GM23338 (cell line): Measurements from ENCODE around the gene ZNF775. TPM values are rescaled to one million over a fixed set of nuclear protein-coding genes. Genes with fewer than 3 reads are reported as not detected.

ENCODE experiments used
- ATAC-seq: fragments of 200-7000 bp; cut with Tn5 transposase; 3 replicates; pipeline ENCODE4 v1.9.1; 2020
- DNase-seq: peaks from one replicate; pipeline ENCODE4 v3.0.0-alpha.2; 2015; ENCODE audit warnings: low spot score
- H2AFZ ChIP-seq: fragments of 200-600 bp; sonication (generic); 2 replicates; pipeline ENCODE4 v1.8.0; 2016; ENCODE audit warnings: antibody characterized with exemption, mild to moderate bottlenecking, moderate library complexity
- H3F3A ChIP-seq: fragments of 200-600 bp; sonication (generic); replicated peaks from 2 replicates; pipeline ENCODE4 v1.8.0; 2017; ENCODE audit warnings: antibody characterized with exemption, mixed run types, low read depth
- H3K27ac ChIP-seq: fragments of 200-600 bp; sonication (generic); 2 replicates; pipeline ENCODE4 v1.6.1; 2016; ENCODE audit warnings: low read depth
- H3K27me3 ChIP-seq: fragments of 200-600 bp; sonication (generic); 2 replicates; pipeline ENCODE4 v1.8.0; 2016; ENCODE audit warnings: mild to moderate bottlenecking, mixed run types, moderate library complexity; ENCODE audit not compliant: insufficient read depth
- H3K36me3 ChIP-seq: fragments of 200-600 bp; sonication (generic); 2 replicates; pipeline ENCODE4 v1.8.0; 2016; ENCODE audit warnings: mild to moderate bottlenecking; ENCODE audit not compliant: insufficient read depth
- H3K4me1 ChIP-seq: fragments of 200-600 bp; sonication (generic); 2 replicates; pipeline ENCODE4 v1.8.0; 2016; ENCODE audit warnings: mild to moderate bottlenecking, moderate library complexity; ENCODE audit not compliant: insufficient read depth
- H3K4me2 ChIP-seq: fragments of 200-600 bp; sonication (generic); 2 replicates; pipeline ENCODE4 v1.7.1; 2017; ENCODE audit warnings: mixed run types
- H3K4me3 ChIP-seq: fragments of 200-600 bp; sonication (generic); 2 replicates; pipeline ENCODE4 v1.6.1; 2016; ENCODE audit warnings: mixed run types
- H3K79me2 ChIP-seq: fragments of 200-600 bp; sonication (generic); replicated peaks from 2 replicates; pipeline ENCODE4 v1.8.0; 2017; ENCODE audit warnings: mild to moderate bottlenecking; ENCODE audit not compliant: insufficient read depth
- H3K9me2 ChIP-seq: fragments of 200-600 bp; sonication (generic); 2 replicates; pipeline ENCODE4 v1.8.0; 2017; ENCODE audit not compliant: insufficient read depth
- H4K20me1 ChIP-seq: fragments of 200-600 bp; sonication (generic); replicated peaks from 2 replicates; pipeline ENCODE4 v1.8.0; 2017; ENCODE audit warnings: mild to moderate bottlenecking; ENCODE audit not compliant: insufficient read depth
- H3K27ac Mint-ChIP-seq: 2 replicates; pipeline ENCODE4 v1.8.0; 2020; ENCODE audit warnings: inconsistent platforms, mild to moderate bottlenecking, moderate library complexity, mixed read lengths
- H3K27me3 Mint-ChIP-seq: 3 replicates; pipeline ENCODE4 v1.8.0; 2022; ENCODE audit warnings: low read depth, mild to moderate bottlenecking, moderate library complexity, mixed read lengths, inconsistent platforms; ENCODE audit not compliant: insufficient read depth, poor library complexity
- H3K36me3 Mint-ChIP-seq: 3 replicates; pipeline ENCODE4 v1.8.0; 2021; ENCODE audit warnings: low read depth, mild to moderate bottlenecking, inconsistent platforms, moderate library complexity, mixed read lengths
- H3K4me1 Mint-ChIP-seq: 3 replicates; pipeline ENCODE4 v1.8.0; 2020; ENCODE audit warnings: mild to moderate bottlenecking, inconsistent platforms, mixed read lengths
- H3K4me3 Mint-ChIP-seq: 3 replicates; pipeline ENCODE4 v1.8.0; 2021; ENCODE audit warnings: moderate library complexity, mild to moderate bottlenecking, inconsistent platforms, mixed read lengths
- H3K9me3 Mint-ChIP-seq: 3 replicates; pipeline ENCODE4 v1.8.0; 2020; ENCODE audit warnings: moderate library complexity, mild to moderate bottlenecking, inconsistent platforms, mixed read lengths
- CREB1 ChIP-seq: fragments of 250-450 bp; sonication (Bioruptor Pico); IDR thresholded peaks from 2 replicates; pipeline ENCODE4 v1.5.0; 2020; ENCODE audit warnings: low read depth, mild to moderate bottlenecking, moderate library complexity
- EZH2 ChIP-seq: fragments of 200-600 bp; sonication (generic); IDR thresholded peaks from one replicate; pipeline ENCODE4 v1.8.0; 2017; ENCODE audit warnings: antibody characterized with exemption, mild to moderate bottlenecking, low read depth; ENCODE audit not compliant: unreplicated experiment
- EZH2phosphoT487 ChIP-seq: fragments of 200-600 bp; sonication (generic); IDR thresholded peaks from one replicate; pipeline ENCODE4 v1.8.1; 2018; ENCODE audit warnings: antibody characterized with exemption; ENCODE audit not compliant: unreplicated experiment
- JUNB ChIP-seq: IDR thresholded peaks from one replicate; pipeline ENCODE4 v1.6.1; 2016; ENCODE audit warnings: antibody characterized with exemption; ENCODE audit not compliant: unreplicated experiment
- NANOG ChIP-seq: IDR thresholded peaks from 2 replicates; pipeline ENCODE4 v1.6.1; 2016; ENCODE audit warnings: antibody characterized with exemption, borderline replicate concordance
- POLR2AphosphoS5 ChIP-seq: IDR thresholded peaks from 2 replicates; pipeline ENCODE4 v1.6.1; 2016; ENCODE audit warnings: antibody characterized with exemption, low read depth
- STAT1 ChIP-seq: IDR thresholded peaks from one replicate; pipeline ENCODE4 v1.6.1; 2016; ENCODE audit warnings: antibody characterized with exemption; ENCODE audit not compliant: unreplicated experiment
- ZNF114 ChIP-seq: fragments of 250-450 bp; sonication (Bioruptor Pico); IDR thresholded peaks from 2 replicates; pipeline ENCODE4 v1.5.0; 2020; ENCODE audit warnings: mild to moderate bottlenecking, moderate library complexity
- ZNF331 ChIP-seq: fragments of 250-450 bp; sonication (Bioruptor Pico); IDR thresholded peaks from 2 replicates; pipeline ENCODE4 v1.5.0; 2020; ENCODE audit warnings: low read depth, mild to moderate bottlenecking, moderate library complexity
- polyA plus RNA-seq: library from polyadenylated mRNA; unstranded; fragments of >200 nt; fragmentation: Nextera tagmentation; extraction: Ambion mirVana; gene quantifications from 2 replicates; pipeline ENCODE4 v1.2.1, GENCODE V29; 2016
- total RNA-seq: library from RNA; depleted of rRNA; stranded (reverse); fragments of >200 nt; shearing (Covaris generic); gene quantifications from 2 replicates; pipeline ENCODE4 v1.2.3, GENCODE V29; 2014
- TF ChIP-seq, protein P1 (sequence below): IDR thresholded peaks from 2 replicates; pipeline ENCODE4 v1.6.1; 2016; ENCODE audit warnings: antibody characterized with exemption
- TF ChIP-seq, protein P2 (sequence below): fragments of 250-450 bp; sonication (Bioruptor Pico); IDR thresholded peaks from 2 replicates; pipeline ENCODE4 v1.5.0; 2020; ENCODE audit warnings: mild to moderate bottlenecking, moderate library complexity
- TF ChIP-seq, protein P3 (sequence below), 2 experiments: fragments of 200-600 bp in 1 of 2; sonication (generic) in 1 of 2; conservative IDR thresholded peaks; 2 replicates each; pipeline versions ENCODE4 v1.5.1 to v1.6.1; 2016 to 2017; ENCODE audit warnings: antibody characterized with exemption in 2 of 2, low read depth in 2 of 2, mild to moderate bottlenecking in 2 of 2, moderate library complexity in 1 of 2
- TF ChIP-seq, protein P4 (sequence below): IDR thresholded peaks from one replicate; pipeline ENCODE4 v1.6.1; 2018; ENCODE audit warnings: antibody characterized with exemption; ENCODE audit not compliant: unreplicated experiment

Gene ZNF775
- total and polyA plus RNA-seq, 2 experiments from 2014 or later, result 4.5 to 38.2 TPM

DNA sequence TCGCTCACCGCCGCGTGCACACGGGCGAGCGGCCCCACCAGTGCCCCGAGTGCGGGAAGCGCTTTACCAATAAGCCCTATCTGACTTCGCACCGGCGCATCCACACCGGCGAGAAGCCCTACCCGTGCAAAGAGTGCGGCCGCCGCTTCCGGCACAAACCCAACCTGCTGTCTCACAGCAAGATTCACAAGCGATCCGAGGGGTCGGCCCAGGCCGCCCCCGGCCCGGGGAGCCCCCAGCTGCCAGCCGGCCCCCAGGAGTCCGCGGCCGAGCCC lies 7.2 kb upstream of the ZNF775 start:
- Mint-ChIP-seq H3K27me3 (peaks cover 33% of the 10 kb centered on the region), H3K36me3 (peaks cover 58% of the 10 kb centered on the region), H3K27ac (no peak overlapping the region), H3K9me3 (no peaks in the 10 kb centered on the region), H3K4me1 (peaks cover 63% of the 10 kb centered on the region), H3K4me3 (no peak overlapping the region)
- Histone ChIP-seq H3K9me2 (no peaks in the 10 kb centered on the region), H3K27me3 (no peaks in the 10 kb centered on the region), H3K27ac (no peak overlapping the region), H2AFZ (no peak overlapping the region), H3K36me3 (0 out of 2 replicates have a peak, but pooled peaks cover 3% of the 10 kb centered on the region), H4K20me1 (peaks cover 5% of the 10 kb centered on the region), H3K4me2 (no peak overlapping the region), H3K4me3 (no peak overlapping the region), H3K79me2 (peaks cover 46% of the 10 kb centered on the region), H3K4me1 (peaks cover 48% of the 10 kb centered on the region), H3F3A (peaks cover 28% of the 10 kb centered on the region)
- ATAC-seq (peak; percentile 0; the same call in 2 of the 3 replicates), DNase-seq (no peak)
- TF ChIP-seq, protein P1, sequence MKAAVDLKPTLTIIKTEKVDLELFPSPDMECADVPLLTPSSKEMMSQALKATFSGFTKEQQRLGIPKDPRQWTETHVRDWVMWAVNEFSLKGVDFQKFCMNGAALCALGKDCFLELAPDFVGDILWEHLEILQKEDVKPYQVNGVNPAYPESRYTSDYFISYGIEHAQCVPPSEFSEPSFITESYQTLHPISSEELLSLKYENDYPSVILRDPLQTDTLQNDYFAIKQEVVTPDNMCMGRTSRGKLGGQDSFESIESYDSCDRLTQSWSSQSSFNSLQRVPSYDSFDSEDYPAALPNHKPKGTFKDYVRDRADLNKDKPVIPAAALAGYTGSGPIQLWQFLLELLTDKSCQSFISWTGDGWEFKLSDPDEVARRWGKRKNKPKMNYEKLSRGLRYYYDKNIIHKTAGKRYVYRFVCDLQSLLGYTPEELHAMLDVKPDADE, result no peak
- no peak for TF ChIP-seq POLR2AphosphoS5
- no peak for TF ChIP-seq NANOG
- TF ChIP-seq ZNF114, result no peak
- TF ChIP-seq EZH2phosphoT487, result no peak
- TF ChIP-seq EZH2, result no peak
- no peak for TF ChIP-seq CREB1 (CRISPR knock-in tag)
- TF ChIP-seq, protein P2, sequence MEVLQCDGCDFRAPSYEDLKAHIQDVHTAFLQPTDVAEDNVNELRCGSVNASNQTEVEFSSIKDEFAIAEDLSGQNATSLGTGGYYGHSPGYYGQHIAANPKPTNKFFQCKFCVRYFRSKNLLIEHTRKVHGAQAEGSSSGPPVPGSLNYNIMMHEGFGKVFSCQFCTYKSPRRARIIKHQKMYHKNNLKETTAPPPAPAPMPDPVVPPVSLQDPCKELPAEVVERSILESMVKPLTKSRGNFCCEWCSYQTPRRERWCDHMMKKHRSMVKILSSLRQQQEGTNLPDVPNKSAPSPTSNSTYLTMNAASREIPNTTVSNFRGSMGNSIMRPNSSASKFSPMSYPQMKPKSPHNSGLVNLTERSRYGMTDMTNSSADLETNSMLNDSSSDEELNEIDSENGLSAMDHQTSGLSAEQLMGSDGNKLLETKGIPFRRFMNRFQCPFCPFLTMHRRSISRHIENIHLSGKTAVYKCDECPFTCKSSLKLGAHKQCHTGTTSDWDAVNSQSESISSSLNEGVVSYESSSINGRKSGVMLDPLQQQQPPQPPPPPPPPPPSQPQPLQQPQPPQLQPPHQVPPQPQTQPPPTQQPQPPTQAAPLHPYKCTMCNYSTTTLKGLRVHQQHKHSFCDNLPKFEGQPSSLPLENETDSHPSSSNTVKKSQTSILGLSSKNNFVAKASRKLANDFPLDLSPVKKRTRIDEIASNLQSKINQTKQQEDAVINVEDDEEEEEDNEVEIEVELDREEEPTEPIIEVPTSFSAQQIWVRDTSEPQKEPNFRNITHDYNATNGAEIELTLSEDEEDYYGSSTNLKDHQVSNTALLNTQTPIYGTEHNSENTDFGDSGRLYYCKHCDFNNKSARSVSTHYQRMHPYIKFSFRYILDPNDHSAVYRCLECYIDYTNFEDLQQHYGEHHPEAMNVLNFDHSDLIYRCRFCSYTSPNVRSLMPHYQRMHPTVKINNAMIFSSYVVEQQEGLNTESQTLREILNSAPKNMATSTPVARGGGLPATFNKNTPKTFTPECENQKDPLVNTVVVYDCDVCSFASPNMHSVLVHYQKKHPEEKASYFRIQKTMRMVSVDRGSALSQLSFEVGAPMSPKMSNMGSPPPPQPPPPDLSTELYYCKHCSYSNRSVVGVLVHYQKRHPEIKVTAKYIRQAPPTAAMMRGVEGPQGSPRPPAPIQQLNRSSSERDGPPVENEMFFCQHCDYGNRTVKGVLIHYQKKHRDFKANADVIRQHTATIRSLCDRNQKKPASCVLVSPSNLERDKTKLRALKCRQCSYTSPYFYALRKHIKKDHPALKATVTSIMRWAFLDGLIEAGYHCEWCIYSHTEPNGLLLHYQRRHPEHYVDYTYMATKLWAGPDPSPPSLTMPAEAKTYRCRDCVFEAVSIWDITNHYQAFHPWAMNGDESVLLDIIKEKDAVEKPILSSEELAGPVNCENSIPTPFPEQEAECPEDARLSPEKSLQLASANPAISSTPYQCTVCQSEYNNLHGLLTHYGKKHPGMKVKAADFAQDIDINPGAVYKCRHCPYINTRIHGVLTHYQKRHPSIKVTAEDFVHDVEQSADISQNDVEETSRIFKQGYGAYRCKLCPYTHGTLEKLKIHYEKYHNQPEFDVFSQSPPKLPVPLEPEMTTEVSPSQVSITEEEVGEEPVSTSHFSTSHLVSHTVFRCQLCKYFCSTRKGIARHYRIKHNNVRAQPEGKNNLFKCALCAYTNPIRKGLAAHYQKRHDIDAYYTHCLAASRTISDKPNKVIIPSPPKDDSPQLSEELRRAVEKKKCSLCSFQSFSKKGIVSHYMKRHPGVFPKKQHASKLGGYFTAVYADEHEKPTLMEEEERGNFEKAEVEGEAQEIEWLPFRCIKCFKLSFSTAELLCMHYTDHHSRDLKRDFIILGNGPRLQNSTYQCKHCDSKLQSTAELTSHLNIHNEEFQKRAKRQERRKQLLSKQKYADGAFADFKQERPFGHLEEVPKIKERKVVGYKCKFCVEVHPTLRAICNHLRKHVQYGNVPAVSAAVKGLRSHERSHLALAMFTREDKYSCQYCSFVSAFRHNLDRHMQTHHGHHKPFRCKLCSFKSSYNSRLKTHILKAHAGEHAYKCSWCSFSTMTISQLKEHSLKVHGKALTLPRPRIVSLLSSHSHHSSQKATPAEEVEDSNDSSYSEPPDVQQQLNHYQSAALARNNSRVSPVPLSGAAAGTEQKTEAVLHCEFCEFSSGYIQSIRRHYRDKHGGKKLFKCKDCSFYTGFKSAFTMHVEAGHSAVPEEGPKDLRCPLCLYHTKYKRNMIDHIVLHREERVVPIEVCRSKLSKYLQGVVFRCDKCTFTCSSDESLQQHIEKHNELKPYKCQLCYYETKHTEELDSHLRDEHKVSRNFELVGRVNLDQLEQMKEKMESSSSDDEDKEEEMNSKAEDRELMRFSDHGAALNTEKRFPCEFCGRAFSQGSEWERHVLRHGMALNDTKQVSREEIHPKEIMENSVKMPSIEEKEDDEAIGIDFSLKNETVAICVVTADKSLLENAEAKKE (CRISPR knock-in tag), result no peak
- no peak for TF ChIP-seq JUNB
- TF ChIP-seq ZNF331 (CRISPR knock-in tag), result no peak
- TF ChIP-seq, protein P3, sequence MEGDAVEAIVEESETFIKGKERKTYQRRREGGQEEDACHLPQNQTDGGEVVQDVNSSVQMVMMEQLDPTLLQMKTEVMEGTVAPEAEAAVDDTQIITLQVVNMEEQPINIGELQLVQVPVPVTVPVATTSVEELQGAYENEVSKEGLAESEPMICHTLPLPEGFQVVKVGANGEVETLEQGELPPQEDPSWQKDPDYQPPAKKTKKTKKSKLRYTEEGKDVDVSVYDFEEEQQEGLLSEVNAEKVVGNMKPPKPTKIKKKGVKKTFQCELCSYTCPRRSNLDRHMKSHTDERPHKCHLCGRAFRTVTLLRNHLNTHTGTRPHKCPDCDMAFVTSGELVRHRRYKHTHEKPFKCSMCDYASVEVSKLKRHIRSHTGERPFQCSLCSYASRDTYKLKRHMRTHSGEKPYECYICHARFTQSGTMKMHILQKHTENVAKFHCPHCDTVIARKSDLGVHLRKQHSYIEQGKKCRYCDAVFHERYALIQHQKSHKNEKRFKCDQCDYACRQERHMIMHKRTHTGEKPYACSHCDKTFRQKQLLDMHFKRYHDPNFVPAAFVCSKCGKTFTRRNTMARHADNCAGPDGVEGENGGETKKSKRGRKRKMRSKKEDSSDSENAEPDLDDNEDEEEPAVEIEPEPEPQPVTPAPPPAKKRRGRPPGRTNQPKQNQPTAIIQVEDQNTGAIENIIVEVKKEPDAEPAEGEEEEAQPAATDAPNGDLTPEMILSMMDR (conservative IDR thresholded peaks at IDR 0.05; ENCODE audit: low read depth in 2 of 2), result no peak
- TF ChIP-seq, protein P4, sequence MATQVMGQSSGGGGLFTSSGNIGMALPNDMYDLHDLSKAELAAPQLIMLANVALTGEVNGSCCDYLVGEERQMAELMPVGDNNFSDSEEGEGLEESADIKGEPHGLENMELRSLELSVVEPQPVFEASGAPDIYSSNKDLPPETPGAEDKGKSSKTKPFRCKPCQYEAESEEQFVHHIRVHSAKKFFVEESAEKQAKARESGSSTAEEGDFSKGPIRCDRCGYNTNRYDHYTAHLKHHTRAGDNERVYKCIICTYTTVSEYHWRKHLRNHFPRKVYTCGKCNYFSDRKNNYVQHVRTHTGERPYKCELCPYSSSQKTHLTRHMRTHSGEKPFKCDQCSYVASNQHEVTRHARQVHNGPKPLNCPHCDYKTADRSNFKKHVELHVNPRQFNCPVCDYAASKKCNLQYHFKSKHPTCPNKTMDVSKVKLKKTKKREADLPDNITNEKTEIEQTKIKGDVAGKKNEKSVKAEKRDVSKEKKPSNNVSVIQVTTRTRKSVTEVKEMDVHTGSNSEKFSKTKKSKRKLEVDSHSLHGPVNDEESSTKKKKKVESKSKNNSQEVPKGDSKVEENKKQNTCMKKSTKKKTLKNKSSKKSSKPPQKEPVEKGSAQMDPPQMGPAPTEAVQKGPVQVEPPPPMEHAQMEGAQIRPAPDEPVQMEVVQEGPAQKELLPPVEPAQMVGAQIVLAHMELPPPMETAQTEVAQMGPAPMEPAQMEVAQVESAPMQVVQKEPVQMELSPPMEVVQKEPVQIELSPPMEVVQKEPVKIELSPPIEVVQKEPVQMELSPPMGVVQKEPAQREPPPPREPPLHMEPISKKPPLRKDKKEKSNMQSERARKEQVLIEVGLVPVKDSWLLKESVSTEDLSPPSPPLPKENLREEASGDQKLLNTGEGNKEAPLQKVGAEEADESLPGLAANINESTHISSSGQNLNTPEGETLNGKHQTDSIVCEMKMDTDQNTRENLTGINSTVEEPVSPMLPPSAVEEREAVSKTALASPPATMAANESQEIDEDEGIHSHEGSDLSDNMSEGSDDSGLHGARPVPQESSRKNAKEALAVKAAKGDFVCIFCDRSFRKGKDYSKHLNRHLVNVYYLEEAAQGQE, result no peak
- no peak for TF ChIP-seq STAT1
